Thymus (tissue), 11 donors: Measurements from ENCODE around the gene AP1M2. TPM values are rescaled to one million over a fixed set of nuclear protein-coding genes. Genes with fewer than 3 reads are reported as not detected.
"Not testable (repeated sequence)": the region's sequence is repeated elsewhere in the genome, so short reads cannot be mapped to it uniquely, and the experiment has no call there.

Source experiments
- DNase-seq, 9 donors: peaks; one replicate each; pipeline ENCODE4 v3.0.0-alpha.2; 2013; ENCODE audit warnings: low spot score in 9 of 9, low read depth in 6 of 9, missing footprints in 1 of 9
- H3K27ac ChIP-seq, 2 donors: one replicate each; pipeline ENCODE4 v1.5.1; 2013; ENCODE audit warnings: control low read depth in 1 of 2, low read depth in 1 of 2, low read length in 1 of 2, mild to moderate bottlenecking in 1 of 2, moderate library complexity in 1 of 2
- H3K27me3 ChIP-seq, 2 donors: one replicate each; pipeline ENCODE4 v1.5.1; 2013; ENCODE audit warnings: low read length in 1 of 2; ENCODE audit not compliant: control insufficient read depth in 2 of 2, insufficient read depth in 1 of 2
- H3K36me3 ChIP-seq, 2 donors: one replicate each; pipeline ENCODE4 v1.5.1; 2013; ENCODE audit warnings: low read length in 1 of 2, mild to moderate bottlenecking in 1 of 2, moderate library complexity in 1 of 2; ENCODE audit not compliant: control insufficient read depth in 2 of 2, insufficient read depth in 2 of 2
- H3K4me1 ChIP-seq, 2 donors: one replicate each; pipeline ENCODE4 v1.5.1; 2013; ENCODE audit warnings: low read length in 2 of 2; ENCODE audit not compliant: control insufficient read depth in 2 of 2, insufficient read depth in 2 of 2
- H3K4me3 ChIP-seq, 2 donors: one replicate each; pipeline ENCODE4 v1.5.1; 2013; ENCODE audit warnings: low read length in 2 of 2, control low read depth in 1 of 2, mild to moderate bottlenecking in 1 of 2
- H3K9me3 ChIP-seq, 2 donors: one replicate each; pipeline ENCODE4 v1.5.1; 2013; ENCODE audit warnings: low read length in 1 of 2, mild to moderate bottlenecking in 1 of 2; ENCODE audit not compliant: control insufficient read depth in 2 of 2, insufficient read depth in 1 of 2
- WGBS: extraction: QIAGEN DNeasy Blood & Tissue Kit; methylation state at CpG from one replicate; pipeline ENCODE4 v1.1.7; 2013; 5-methylcytosine and 5-hydroxymethylcytosine counted together
- polyA plus RNA-seq: library from polyadenylated mRNA; stranded (reverse); fragments of 200-250 nt; gene quantifications from one replicate; pipeline ENCODE4 v1.2.3, GENCODE V29; 2013
- total RNA-seq: library from RNA; stranded (reverse); fragments of 120-200 nt; gene quantifications from one replicate; pipeline ENCODE4 v1.2.4, GENCODE V29; 2013
- donor health status: healthy.

AP1M2 gene
- total and polyA plus RNA-seq, 2 donors, result 4.8 to 20.7 TPM

DNA sequence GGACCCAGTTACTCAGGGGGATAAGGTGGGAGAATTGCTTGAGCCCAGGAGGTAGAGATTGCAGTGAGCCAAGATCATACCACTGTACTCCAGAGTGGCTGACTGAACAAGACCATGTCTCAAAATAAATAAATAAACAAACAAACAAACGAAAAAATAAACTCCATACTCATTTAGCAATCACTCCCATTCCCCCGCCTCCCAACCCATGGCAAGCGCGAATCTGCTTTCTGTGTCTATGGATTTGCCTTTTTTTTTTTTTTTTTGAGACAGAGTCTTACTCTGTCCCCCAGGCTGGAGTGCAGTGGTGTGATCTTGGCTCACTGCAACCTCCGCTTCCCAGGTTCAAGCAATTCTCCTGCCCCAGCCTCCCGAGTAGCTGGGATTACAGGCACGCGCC is 60.2 kb downstream of the AP1M2 start:
- not testable (repeated sequence) for H3K36me3 ChIP-seq, H3K4me3 ChIP-seq, H3K4me1 ChIP-seq, H3K9me3 ChIP-seq, DNase-seq, H3K27ac ChIP-seq
- 96% methylated on average over 8 of the region's 8 CpGs for WGBS
- H3K27me3 ChIP-seq, result peaks cover 2 to 16% of the 10 kb centered on the region in 2 donors

DNA sequence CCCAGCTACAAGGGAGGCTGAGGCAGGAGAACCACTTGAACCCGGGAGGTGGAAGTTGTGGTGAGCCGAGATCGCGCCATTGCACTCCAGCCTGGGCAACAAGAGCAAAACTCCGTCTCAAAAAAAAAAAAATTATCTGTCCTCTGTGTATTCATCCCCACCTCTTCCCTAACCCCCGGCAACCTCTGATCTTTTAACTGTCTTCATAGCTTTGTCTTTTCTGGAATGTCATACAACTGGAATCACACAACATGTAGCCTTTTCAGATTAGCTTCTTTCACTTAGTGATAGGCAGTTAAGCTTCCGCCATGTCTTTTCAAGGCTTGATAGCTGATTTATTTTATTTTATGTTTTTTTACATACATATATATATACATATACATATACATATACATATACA is 61.5 kb downstream of the AP1M2 start:
- no peak overlapping the region for H3K27ac ChIP-seq
- 95% methylated on average over 7 of the region's 7 CpGs for WGBS
- no peaks in the 10 kb centered on the region for H3K36me3 ChIP-seq
- H3K27me3 ChIP-seq, result peaks cover 4 to 27% of the 10 kb centered on the region in 2 donors
- no peak for DNase-seq
- no peak overlapping the region for H3K4me3 ChIP-seq
- no peaks in the 10 kb centered on the region for H3K4me1 ChIP-seq
- H3K9me3 ChIP-seq, result peaks cover 0 to 4% of the 10 kb centered on the region in 2 donors

GRCh38 chr19:10523135-10523636 is 63.9 kb downstream of the AP1M2 start:
- no peak for DNase-seq
- Histone ChIP-seq H3K36me3 (no peaks in the 10 kb centered on the region), H3K9me3 (peaks cover 0 to 11% of the 10 kb centered on the region in 2 donors), H3K27me3 (peaks cover 21 to 51% of the 10 kb centered on the region in 2 donors), H3K27ac (no peak overlapping the region), H3K4me3 (no peak overlapping the region), H3K4me1 (peaks cover 0 to 14% of the 10 kb centered on the region in 2 donors)
- 93% methylated on average over 3 of the region's 3 CpGs for WGBS

Other genes starting within 250 kb of the AP1M2 start
- gene ICAM3, start 247.7 kb downstream of the AP1M2 start, total RNA-seq, result 99.0 TPM
- gene ICAM3, start 247.7 kb downstream of the AP1M2 start, polyA plus RNA-seq, result 66.2 TPM
- gene TYK2, start 206.7 kb downstream of the AP1M2 start, total RNA-seq, result 117 TPM
- 291 TPM for gene TYK2, start 206.7 kb downstream of the AP1M2 start, polyA plus RNA-seq
- gene CDC37, start 183.8 kb downstream of the AP1M2 start, total RNA-seq, result 130 TPM
- 313 TPM for gene CDC37, start 183.8 kb downstream of the AP1M2 start, polyA plus RNA-seq
- 0.24 TPM for gene PDE4A, start 166.8 kb downstream of the AP1M2 start, total RNA-seq
- gene PDE4A, start 166.8 kb downstream of the AP1M2 start, polyA plus RNA-seq, result 4.8 TPM
- 53.7 TPM for gene KEAP1, start 84.0 kb downstream of the AP1M2 start, total RNA-seq
- 59.5 TPM for gene KEAP1, start 84.0 kb downstream of the AP1M2 start, polyA plus RNA-seq
- gene S1PR5, start 69.9 kb downstream of the AP1M2 start, total RNA-seq, result 0.61 TPM
- 4.2 TPM for gene S1PR5, start 69.9 kb downstream of the AP1M2 start, polyA plus RNA-seq
- 28.4 TPM for gene ATG4D, start 43.4 kb downstream of the AP1M2 start, total RNA-seq
- gene ATG4D, start 43.4 kb downstream of the AP1M2 start, polyA plus RNA-seq, result 54.0 TPM
- gene KRI1, start 21.3 kb downstream of the AP1M2 start, total RNA-seq, result 32.5 TPM
- 77.5 TPM for gene KRI1, start 21.3 kb downstream of the AP1M2 start, polyA plus RNA-seq
- 40.3 TPM for gene CDKN2D, start 18.3 kb downstream of the AP1M2 start, total RNA-seq
- 42.3 TPM for gene CDKN2D, start 18.3 kb downstream of the AP1M2 start, polyA plus RNA-seq
- gene SLC44A2, start 38.2 kb upstream of the AP1M2 start, total RNA-seq, result 25.6 TPM
- gene SLC44A2, start 38.2 kb upstream of the AP1M2 start, polyA plus RNA-seq, result 78.4 TPM
- 60.7 TPM for gene ILF3, start 67.0 kb upstream of the AP1M2 start, total RNA-seq
- gene ILF3, start 67.0 kb upstream of the AP1M2 start, polyA plus RNA-seq, result 185 TPM
- 21.1 TPM for gene QTRT1, start 114.1 kb upstream of the AP1M2 start, total RNA-seq
- gene QTRT1, start 114.1 kb upstream of the AP1M2 start, polyA plus RNA-seq, result 72.1 TPM
- gene DNM2, start 130.8 kb upstream of the AP1M2 start, total RNA-seq, result 49.0 TPM
- gene DNM2, start 130.8 kb upstream of the AP1M2 start, polyA plus RNA-seq, result 102 TPM
- gene TMED1, start 248.9 kb upstream of the AP1M2 start, total RNA-seq, result 22.0 TPM
- gene TMED1, start 248.9 kb upstream of the AP1M2 start, polyA plus RNA-seq, result 19.4 TPM